MG63 (cell line): Measurements from ENCODE around the gene KCNK13. TPM values are rescaled to one million over a fixed set of nuclear protein-coding genes. Genes with fewer than 3 reads are reported as not detected.
"Not testable (repeated sequence)": the region's sequence is repeated elsewhere in the genome, so short reads cannot be mapped to it uniquely, and the experiment has no call there.

ENCODE experiments used
- DNase-seq: peaks from one replicate; pipeline ENCODE4 v3.0.0-alpha.2; 2020
- H3K27me3 ChIP-seq: fragments of 250-450 bp; sonication (Bioruptor Pico); 2 replicates; pipeline ENCODE4 v1.5.1; 2020; ENCODE audit warnings: mild to moderate bottlenecking, moderate library complexity
- H3K36me3 ChIP-seq: fragments of 250-450 bp; sonication (Bioruptor Pico); 2 replicates; pipeline ENCODE4 v1.5.1; 2020; ENCODE audit warnings: mild to moderate bottlenecking, moderate library complexity
- H3K4me3 ChIP-seq: fragments of 250-450 bp; sonication (Bioruptor Pico); 2 replicates; pipeline ENCODE4 v1.5.1; 2020; ENCODE audit warnings: mild to moderate bottlenecking, moderate library complexity
- H3K9me3 ChIP-seq: fragments of 250-450 bp; sonication (Bioruptor Pico); 2 replicates; pipeline ENCODE4 v1.5.1; 2020; ENCODE audit warnings: mild to moderate bottlenecking, moderate library complexity
- total RNA-seq: library from RNA; depleted of rRNA; stranded (reverse); fragments of >200 nt; shearing (Covaris generic); gene quantifications from 2 replicates; pipeline ENCODE4 v1.2.3, GENCODE V29; 2014; ENCODE audit warnings: low replicate concordance; rRNA removed

KCNK13 gene
- total RNA-seq, 1 experiment from 2014 or later, result not detected

DNA sequence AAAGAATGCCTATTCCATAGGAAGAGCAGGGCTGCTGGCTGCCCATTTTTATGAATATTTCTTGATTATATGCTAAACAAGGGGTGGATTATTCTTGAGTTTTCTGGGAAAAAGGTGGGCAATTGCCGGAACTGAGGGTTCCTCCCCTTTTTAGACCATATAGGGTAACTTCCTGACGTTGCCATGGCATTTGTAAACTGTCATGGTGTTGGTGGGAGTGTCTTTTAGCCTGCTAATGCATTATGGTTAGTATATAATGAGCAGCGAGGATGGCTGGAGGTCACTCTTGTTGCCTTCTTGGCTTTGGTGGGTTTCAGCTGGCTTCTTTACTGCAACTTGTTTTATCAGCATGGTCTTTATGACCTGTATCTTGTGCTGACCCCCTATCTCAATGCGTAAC, 138.8 kb downstream of the KCNK13 start:
- H3K4me3 ChIP-seq, H3K9me3 ChIP-seq, H3K36me3 ChIP-seq, H3K27me3 ChIP-seq, DNase-seq: not testable (repeated sequence)

DNA sequence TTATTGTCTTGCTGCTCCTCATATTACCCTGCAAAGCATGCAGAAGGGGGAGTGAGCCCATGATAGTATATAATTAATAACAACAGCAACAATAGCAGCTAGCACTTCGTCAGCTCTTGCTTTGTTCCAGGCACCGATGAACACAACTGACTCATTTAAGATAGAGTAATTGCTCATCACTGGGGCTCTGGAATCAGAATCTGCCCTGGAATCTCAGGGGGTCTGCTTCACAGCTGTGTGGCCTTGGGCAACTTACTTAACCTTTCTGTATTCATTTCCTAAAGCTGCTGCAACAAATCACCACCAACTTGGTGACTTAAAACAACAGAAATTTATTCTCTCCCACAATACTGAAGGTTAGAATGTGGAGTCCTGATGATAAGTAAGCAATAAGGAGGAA, 139.6 kb downstream of the KCNK13 start:
- Histone ChIP-seq H3K27me3 (no peaks in the 10 kb centered on the region), H3K9me3 (no peaks in the 10 kb centered on the region), H3K36me3 (no peaks in the 10 kb centered on the region), H3K4me3 (no peak overlapping the region)
- no peak for DNase-seq

DNA sequence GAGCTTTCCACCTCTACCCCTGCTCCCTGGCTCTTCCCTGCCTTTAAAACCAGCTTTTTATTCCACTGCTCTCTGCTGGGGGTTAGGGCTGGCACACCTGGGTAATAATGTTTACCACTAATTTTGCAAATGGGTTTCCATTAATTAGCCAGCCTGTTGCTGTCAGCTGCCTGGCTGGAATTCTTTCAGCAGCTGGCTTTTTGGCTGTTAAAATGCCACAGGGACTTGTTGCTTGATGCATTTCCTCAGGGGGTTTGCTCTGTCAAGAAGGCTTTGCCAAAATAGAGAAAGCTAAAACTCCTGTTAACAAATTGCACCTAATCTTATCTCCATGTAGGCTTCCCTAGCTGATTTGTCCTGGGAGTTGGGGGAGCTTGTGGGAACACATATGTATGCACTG, 142.7 kb downstream of the KCNK13 start:
- Histone ChIP-seq H3K27me3 (no peaks in the 10 kb centered on the region), H3K4me3 (no peak overlapping the region), H3K36me3 (no peaks in the 10 kb centered on the region), H3K9me3 (no peaks in the 10 kb centered on the region)
- DNase-seq, result no peak

DNA sequence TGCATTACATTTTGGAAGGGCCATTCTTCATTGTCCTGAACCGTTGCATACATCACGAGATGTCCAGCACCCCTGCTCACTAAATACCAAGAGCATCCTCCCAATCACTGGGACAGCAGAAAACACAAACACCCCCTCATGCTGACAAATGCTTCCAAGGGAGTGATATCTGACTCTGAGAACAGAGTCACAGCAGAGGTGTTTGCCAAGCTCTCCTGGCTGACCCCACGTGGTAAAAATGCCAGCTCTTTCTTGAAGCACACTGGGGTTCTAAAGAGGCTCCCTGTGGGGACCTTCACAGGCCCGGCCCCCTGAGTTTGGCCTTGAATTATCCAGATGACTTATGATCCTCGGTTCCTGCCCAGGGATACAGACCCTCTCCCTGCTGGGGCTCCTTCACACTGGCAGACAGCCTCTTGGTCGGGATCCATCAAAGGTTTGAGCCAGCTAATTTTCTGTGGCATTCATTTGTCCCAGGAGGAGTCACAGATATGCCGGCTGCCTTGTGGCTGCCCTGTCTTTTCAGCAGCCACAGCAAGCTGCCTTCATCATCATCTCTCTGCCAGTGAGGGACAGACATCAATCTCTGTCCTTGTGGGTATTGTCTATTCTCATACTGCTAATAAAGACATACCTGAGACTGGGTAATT, 151.4 kb downstream of the KCNK13 start:
- no peaks in the 10 kb centered on the region for H3K9me3 ChIP-seq
- no peaks in the 10 kb centered on the region for H3K36me3 ChIP-seq
- no peak overlapping the region for H3K4me3 ChIP-seq
- no peak for DNase-seq
- no peaks in the 10 kb centered on the region for H3K27me3 ChIP-seq

DNA sequence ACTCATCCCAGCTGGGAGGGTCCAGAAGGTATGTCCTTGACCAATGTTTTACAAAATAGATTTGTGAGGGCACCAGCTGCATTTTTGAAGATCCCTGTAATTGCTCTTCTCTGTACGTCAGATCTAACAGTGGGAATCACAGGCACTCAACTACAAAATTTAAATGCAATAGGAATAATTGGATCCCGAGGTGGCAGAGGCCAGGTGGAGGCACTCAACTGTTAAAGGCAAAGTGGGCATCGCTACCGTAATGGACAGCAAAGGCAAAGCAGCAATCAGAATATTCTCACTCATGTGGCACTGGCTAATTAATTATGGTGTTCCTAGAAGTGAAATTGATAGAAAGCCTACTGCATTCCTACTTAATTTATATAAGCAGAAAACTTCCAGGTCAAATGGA, 166.7 kb downstream of the KCNK13 start:
- Histone ChIP-seq H3K36me3 (no peaks in the 10 kb centered on the region), H3K27me3 (no peaks in the 10 kb centered on the region), H3K4me3 (no peak overlapping the region), H3K9me3 (no peaks in the 10 kb centered on the region)
- no peak for DNase-seq

DNA sequence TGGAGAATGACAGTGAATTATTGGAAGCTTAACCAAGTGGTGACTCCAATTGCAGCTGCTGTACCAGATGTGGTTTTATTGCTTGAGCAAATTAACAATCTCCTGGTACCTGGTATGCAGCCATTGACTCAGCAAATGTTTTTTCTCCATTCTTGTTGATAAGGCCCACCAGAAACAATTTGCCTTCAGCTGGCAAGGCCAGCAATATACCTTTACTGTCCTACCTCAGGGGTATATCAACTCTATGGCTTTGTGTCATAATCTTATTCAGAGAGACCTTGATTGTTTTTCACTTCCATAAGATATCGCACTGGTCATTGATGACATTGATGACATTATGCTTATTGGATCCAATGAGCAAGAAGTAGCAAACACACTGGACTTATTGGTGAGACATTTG, 168.1 kb downstream of the KCNK13 start:
- H3K4me3 ChIP-seq, H3K9me3 ChIP-seq, DNase-seq, H3K27me3 ChIP-seq, H3K36me3 ChIP-seq: not testable (repeated sequence)

Other genes starting within 250 kb of the KCNK13 start
- 3.8 and 4.6 TPM in 2 replicates for gene EFCAB11, start 107.3 kb upstream of the KCNK13 start, total RNA-seq
- gene TDP1, start 106.1 kb upstream of the KCNK13 start, total RNA-seq, result 14.6 and 41.1 TPM in 2 replicates
- gene PSMC1, start 194.6 kb downstream of the KCNK13 start, total RNA-seq, result 135 and 215 TPM in 2 replicates